ENCODE data around the gene DMRTC2. TPM values are rescaled to one million over a fixed set of nuclear protein-coding genes. Genes with fewer than 3 reads are reported as not detected.
A peak's percentile ranks its signal among the peaks of the same experiment; 100 is the strongest.

The DMRTC2 gene
- total and polyA plus RNA-seq, 2 of the 13 experiments (the other 11 are each of a cell fraction or from before 2014, with no cell fraction given): not detected

DNA sequence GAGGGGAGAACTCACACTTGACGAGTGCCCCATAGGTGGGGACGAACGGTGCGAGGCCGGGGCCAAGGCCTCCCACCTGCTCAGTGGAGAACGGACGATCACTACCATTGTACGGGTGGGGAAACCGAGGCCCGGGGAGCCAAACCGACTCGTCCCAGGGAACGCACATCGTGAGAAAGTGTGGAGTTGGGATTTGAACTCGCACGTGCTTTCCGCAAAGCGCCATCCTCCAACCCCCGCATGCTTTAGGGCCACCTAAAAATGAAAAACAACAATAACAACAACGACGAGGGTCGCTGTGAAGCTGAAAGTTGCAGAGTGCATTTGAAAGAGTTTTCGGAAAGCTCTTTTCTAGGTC is 38.6 kb downstream of the DMRTC2 start (continued):
- TF ChIP-seq, protein P1, sequence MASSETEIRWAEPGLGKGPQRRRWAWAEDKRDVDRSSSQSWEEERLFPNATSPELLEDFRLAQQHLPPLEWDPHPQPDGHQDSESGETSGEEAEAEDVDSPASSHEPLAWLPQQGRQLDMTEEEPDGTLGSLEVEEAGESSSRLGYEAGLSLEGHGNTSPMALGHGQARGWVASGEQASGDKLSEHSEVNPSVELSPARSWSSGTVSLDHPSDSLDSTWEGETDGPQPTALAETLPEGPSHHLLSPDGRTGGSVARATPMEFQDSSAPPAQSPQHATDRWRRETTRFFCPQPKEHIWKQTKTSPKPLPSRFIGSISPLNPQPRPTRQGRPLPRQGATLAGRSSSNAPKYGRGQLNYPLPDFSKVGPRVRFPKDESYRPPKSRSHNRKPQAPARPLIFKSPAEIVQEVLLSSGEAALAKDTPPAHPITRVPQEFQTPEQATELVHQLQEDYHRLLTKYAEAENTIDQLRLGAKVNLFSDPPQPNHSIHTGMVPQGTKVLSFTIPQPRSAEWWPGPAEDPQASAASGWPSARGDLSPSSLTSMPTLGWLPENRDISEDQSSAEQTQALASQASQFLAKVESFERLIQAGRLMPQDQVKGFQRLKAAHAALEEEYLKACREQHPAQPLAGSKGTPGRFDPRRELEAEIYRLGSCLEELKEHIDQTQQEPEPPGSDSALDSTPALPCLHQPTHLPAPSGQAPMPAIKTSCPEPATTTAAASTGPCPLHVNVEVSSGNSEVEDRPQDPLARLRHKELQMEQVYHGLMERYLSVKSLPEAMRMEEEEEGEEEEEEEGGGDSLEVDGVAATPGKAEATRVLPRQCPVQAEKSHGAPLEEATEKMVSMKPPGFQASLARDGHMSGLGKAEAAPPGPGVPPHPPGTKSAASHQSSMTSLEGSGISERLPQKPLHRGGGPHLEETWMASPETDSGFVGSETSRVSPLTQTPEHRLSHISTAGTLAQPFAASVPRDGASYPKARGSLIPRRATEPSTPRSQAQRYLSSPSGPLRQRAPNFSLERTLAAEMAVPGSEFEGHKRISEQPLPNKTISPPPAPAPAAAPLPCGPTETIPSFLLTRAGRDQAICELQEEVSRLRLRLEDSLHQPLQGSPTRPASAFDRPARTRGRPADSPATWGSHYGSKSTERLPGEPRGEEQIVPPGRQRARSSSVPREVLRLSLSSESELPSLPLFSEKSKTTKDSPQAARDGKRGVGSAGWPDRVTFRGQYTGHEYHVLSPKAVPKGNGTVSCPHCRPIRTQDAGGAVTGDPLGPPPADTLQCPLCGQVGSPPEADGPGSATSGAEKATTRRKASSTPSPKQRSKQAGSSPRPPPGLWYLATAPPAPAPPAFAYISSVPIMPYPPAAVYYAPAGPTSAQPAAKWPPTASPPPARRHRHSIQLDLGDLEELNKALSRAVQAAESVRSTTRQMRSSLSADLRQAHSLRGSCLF (CRISPR knock-in tag; IDR thresholded peaks at IDR 0.05; ENCODE audit: borderline replicate concordance): peak; percentile 21; the same call in 1 of the 2 replicates
- TF ChIP-seq, protein P2, sequence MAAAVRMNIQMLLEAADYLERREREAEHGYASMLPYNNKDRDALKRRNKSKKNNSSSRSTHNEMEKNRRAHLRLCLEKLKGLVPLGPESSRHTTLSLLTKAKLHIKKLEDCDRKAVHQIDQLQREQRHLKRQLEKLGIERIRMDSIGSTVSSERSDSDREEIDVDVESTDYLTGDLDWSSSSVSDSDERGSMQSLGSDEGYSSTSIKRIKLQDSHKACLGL (CRISPR knock-in tag; IDR thresholded peaks at IDR 0.05): 0 out of 2 replicates have a peak, but pooled peaks have one; percentile 35
- TF ChIP-seq ISX (CRISPR knock-in tag; conservative IDR thresholded peaks at IDR 0.05): no peak
- TF ChIP-seq ZNF768 (CRISPR knock-in tag; IDR thresholded peaks at IDR 0.05): peak; percentile 5; the same call in 1 of the 2 replicates
- no peak for TF ChIP-seq ZNF430 (CRISPR knock-in tag; IDR thresholded peaks at IDR 0.05)
- peak; percentile 24 for TF ChIP-seq CCAR2 (optimal IDR thresholded peaks at IDR 0.05; ENCODE audit: low read depth, low read length)
- TF ChIP-seq FOXC1 (CRISPR knock-in tag; IDR thresholded peaks at IDR 0.05; ENCODE audit: borderline replicate concordance): no peak
- 0 out of 2 replicates have a peak, but pooled peaks have one; percentile 17 for TF ChIP-seq POLR2G (IDR thresholded peaks at IDR 0.05; ENCODE audit: low read depth, low read length)
- peak; percentile 6 for TF ChIP-seq SRSF1 (optimal IDR thresholded peaks at IDR 0.05; ENCODE audit: low read depth, low read length)
- 0 out of 2 replicates have a peak, but pooled peaks have one; percentile 1 for TF ChIP-seq KDM5A (IDR thresholded peaks at IDR 0.05; ENCODE audit: borderline replicate concordance, low read length)
- TF ChIP-seq MYC (CRISPR knock-in tag; IDR thresholded peaks at IDR 0.05; ENCODE audit: borderline replicate concordance): peak; percentile 9; the same call in 1 of the 2 replicates
- 0 out of 2 replicates have a peak, but pooled peaks have one; percentile 4 for TF ChIP-seq SP2 (CRISPR knock-in tag; IDR thresholded peaks at IDR 0.05)
- TF ChIP-seq, protein P3, sequence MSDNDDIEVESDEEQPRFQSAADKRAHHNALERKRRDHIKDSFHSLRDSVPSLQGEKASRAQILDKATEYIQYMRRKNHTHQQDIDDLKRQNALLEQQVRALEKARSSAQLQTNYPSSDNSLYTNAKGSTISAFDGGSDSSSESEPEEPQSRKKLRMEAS (IDR thresholded peaks at IDR 0.05): peak; percentile 33; the same call in 1 of the 2 replicates
- TF ChIP-seq SMC3 (IDR thresholded peaks at IDR 0.05; ENCODE audit: low read length): no peak
